ENCODE measurements around the gene A1BG. TPM values are rescaled to one million over a fixed set of nuclear protein-coding genes. Genes with fewer than 3 reads are reported as not detected.
"Not testable (repeated sequence)": the region's sequence is repeated elsewhere in the genome, so short reads cannot be mapped to it uniquely, and the experiment has no call there.

Gene A1BG
- total and polyA plus RNA-seq, 9 donors: 2.4 to 10.8 (median 4.7) TPM

DNA sequence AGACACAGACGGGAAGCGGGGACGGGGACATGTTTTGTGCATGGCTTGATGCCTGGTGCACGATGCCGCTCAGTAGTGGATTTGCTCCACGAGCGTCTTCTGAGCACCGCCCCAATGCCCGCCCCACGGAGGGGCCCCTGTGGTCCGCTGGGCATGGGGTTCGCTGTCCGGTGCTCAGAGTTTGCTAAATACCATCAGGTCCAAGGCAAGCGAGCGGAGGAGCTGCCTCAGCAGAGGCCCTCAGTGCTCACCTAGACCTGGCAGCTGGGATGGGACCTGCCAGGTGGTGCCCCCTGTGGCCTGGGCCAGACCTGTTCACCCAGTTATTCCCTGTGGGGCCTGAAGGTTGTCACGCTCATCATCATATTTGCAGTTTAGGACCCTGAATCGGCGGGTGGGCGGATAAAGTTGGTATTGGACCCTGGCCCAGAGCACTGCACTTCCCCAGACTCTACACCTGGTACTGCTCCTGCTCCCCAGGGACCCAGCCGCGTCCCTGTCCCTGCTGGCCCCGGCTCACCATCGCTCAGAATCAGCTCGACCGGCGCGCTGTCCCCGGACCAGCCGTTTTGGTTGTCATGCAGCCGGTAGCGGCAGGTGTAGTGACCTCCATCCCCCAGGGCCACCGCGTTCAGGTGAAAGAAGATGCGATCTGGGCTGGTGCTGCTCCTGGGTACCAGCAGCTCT, 2.3 kb downstream of the A1BG start:
- DNase-seq: no peak
- Histone ChIP-seq H3K27me3 (ENCODE audit: control insufficient read depth, insufficient read depth, low read length) (peaks cover 54% of the 10 kb centered on the region), H3K4me3 (ENCODE audit: low read length) (no peak overlapping the region), H3K9me3 (replicated peaks; ENCODE audit: control insufficient read depth, low read depth, low read length) (no peaks in the 10 kb centered on the region), H3K4me1 (ENCODE audit: control insufficient read depth, insufficient read depth, low read length) (peaks cover 22% of the 10 kb centered on the region), H3K27ac (ENCODE audit: low read length) (no peak overlapping the region), H3K36me3 (ENCODE audit: control insufficient read depth, insufficient read depth, low read length) (peaks cover 3% of the 10 kb centered on the region)
- WGBS (ENCODE audit: insufficient coverage): 61% methylated on average over 34 of the region's 34 CpGs

GRCh38 chr19:58350001-58350861, 3.1 kb downstream of the A1BG start:
- H3K27ac ChIP-seq (ENCODE audit: low read length): no peak overlapping the region
- 5% methylated on average over 83 of the region's 84 CpGs for WGBS (ENCODE audit: insufficient coverage)
- H3K9me3 ChIP-seq (replicated peaks; ENCODE audit: control insufficient read depth, low read depth, low read length): no peaks in the 10 kb centered on the region
- H3K4me3 ChIP-seq (ENCODE audit: low read length): peak overlapping the region; percentile 5
- H3K4me1 ChIP-seq (ENCODE audit: control insufficient read depth, insufficient read depth, low read length): peaks cover 18% of the 10 kb centered on the region
- H3K36me3 ChIP-seq (ENCODE audit: control insufficient read depth, insufficient read depth, low read length): peaks cover 3% of the 10 kb centered on the region
- DNase-seq: peak; percentile 36
- H3K27me3 ChIP-seq (ENCODE audit: control insufficient read depth, insufficient read depth, low read length): peaks cover 53% of the 10 kb centered on the region

- no peak overlapping the region for H3K4me3 ChIP-seq (ENCODE audit: low read length)
- peaks cover 53% of the 10 kb centered on the region for H3K27me3 ChIP-seq (ENCODE audit: control insufficient read depth, insufficient read depth, low read length)
- H3K27ac ChIP-seq (ENCODE audit: low read length): no peak overlapping the region
- peaks cover 3% of the 10 kb centered on the region for H3K36me3 ChIP-seq (ENCODE audit: control insufficient read depth, insufficient read depth, low read length)
- H3K9me3 ChIP-seq (replicated peaks; ENCODE audit: control insufficient read depth, low read depth, low read length): no peaks in the 10 kb centered on the region
- H3K4me1 ChIP-seq (ENCODE audit: control insufficient read depth, insufficient read depth, low read length): peaks cover 18% of the 10 kb centered on the region
- 27% methylated on average over 7 of the region's 8 CpGs for WGBS (ENCODE audit: insufficient coverage)
- DNase-seq: no peak
Measured at GRCh38 chr19:58349590-58349989, 3.7 kb downstream of the A1BG start.

GRCh38 chr19:58348080-58348479, 5.2 kb downstream of the A1BG start:
- H3K36me3 ChIP-seq (ENCODE audit: control insufficient read depth, insufficient read depth, low read length); H3K9me3 ChIP-seq (replicated peaks; ENCODE audit: control insufficient read depth, low read depth, low read length); DNase-seq; H3K27ac ChIP-seq (ENCODE audit: low read length): not testable (repeated sequence)
- H3K4me3 ChIP-seq (ENCODE audit: low read length): peak overlapping the region; percentile 61
- peaks cover 18% of the 10 kb centered on the region for H3K4me1 ChIP-seq (ENCODE audit: control insufficient read depth, insufficient read depth, low read length)
- peaks cover 53% of the 10 kb centered on the region for H3K27me3 ChIP-seq (ENCODE audit: control insufficient read depth, insufficient read depth, low read length)
- 19% methylated on average over 8 of the region's 12 CpGs for WGBS (ENCODE audit: insufficient coverage)

DNA sequence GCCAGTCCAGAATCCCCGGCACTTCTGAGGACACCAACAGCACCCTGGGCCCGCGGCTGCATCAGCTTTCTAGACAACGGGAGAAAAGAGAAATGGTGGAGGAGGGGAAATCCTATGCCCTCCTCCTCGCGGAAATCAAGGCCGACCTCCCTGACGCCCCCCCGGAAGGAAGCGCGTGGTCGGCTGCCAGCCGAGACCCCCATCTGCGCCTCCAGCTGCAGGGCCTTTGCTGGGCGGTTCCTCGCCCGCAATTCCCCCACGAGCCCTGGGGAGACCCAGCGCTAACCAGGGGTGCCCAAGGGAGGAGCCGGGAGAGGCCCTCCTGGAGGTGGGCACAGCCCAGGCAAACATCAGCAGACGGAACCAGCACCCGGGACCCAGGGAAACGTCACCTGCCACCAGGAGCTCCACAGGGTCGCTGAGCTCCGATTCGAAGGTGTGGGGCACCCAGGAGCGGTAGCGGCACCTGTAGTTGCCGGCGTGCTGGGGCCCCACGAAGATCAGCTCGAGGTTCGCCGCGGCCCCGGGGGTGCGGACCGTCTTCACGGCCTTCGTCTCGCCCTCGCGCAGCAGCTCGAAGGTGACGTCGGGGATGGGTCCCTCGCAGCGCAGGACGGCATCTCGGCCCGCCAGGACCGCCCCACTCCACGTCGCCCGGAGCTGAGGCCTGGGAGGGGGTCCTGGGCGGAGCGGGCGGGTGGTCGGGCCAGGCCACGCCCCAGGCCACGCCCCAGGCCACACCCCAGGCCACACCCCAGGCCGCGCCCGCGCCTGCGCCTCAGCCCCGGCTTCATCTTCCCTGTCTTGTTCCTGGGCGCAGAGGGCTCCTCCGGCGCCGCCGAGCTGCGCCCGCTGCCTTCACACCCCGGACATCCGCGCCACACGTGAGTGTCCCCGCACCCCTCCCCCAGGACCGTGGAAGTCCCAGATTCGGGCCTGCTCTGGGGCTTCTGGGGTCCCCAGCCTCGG, 6.0 kb downstream of the A1BG start:
- H3K9me3 ChIP-seq (replicated peaks; ENCODE audit: control insufficient read depth, low read depth, low read length): no peaks in the 10 kb centered on the region
- H3K27ac ChIP-seq (ENCODE audit: low read length): no peak overlapping the region
- H3K4me3 ChIP-seq (ENCODE audit: low read length): peak overlapping the region; percentile 61
- WGBS (ENCODE audit: insufficient coverage): 2% methylated on average over 75 of the region's 82 CpGs
- peaks cover 18% of the 10 kb centered on the region for H3K4me1 ChIP-seq (ENCODE audit: control insufficient read depth, insufficient read depth, low read length)
- H3K36me3 ChIP-seq (ENCODE audit: control insufficient read depth, insufficient read depth, low read length): no peaks in the 10 kb centered on the region
- DNase-seq: peak; percentile 52
- H3K27me3 ChIP-seq (ENCODE audit: control insufficient read depth, insufficient read depth, low read length): peaks cover 51% of the 10 kb centered on the region

GRCh38 chr19:58345558-58345957, 7.7 kb downstream of the A1BG start:
- H3K27me3 ChIP-seq (ENCODE audit: control insufficient read depth, insufficient read depth, low read length): peaks cover 41% of the 10 kb centered on the region
- H3K4me1 ChIP-seq (ENCODE audit: control insufficient read depth, insufficient read depth, low read length): peaks cover 15% of the 10 kb centered on the region
- no peak overlapping the region for H3K27ac ChIP-seq (ENCODE audit: low read length)
- no peak for DNase-seq
- no peak overlapping the region for H3K4me3 ChIP-seq (ENCODE audit: low read length)
- H3K36me3 ChIP-seq (ENCODE audit: control insufficient read depth, insufficient read depth, low read length): peaks cover 4% of the 10 kb centered on the region
- no CpG with 5 or more reads among the region's 5 CpGs for WGBS (ENCODE audit: insufficient coverage)
- no peaks in the 10 kb centered on the region for H3K9me3 ChIP-seq (replicated peaks; ENCODE audit: control insufficient read depth, low read depth, low read length)

DNA sequence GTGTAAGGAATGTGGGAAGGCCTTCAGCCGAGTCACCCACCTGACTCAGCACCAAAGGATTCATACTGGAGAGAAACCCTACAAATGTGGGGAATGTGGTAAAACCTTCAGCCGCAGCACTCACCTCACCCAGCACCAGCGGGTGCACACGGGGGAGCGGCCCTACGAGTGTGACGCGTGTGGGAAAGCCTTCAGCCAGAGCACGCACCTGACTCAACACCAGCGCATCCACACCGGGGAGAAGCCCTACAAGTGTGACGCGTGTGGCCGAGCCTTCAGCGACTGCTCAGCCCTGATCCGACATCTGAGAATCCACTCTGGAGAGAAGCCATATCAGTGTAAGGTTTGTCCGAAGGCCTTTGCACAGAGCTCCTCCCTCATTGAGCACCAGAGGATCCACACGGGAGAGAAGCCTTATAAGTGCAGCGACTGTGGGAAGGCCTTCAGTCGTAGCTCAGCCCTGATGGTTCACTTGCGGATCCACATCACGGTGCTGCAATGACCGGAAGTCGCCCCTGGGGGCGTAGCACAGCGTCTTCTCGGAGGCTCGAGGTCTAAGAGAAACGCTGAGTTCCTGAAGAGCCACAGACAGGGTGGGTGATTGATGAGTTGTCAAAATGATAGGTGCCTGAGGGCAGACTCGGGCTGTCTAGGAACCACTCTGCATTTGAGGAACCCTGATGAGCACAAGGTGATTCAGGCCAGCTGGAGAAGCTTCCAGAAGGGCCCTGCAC, 14.3 kb downstream of the A1BG start:
- Histone ChIP-seq H3K9me3 (replicated peaks; ENCODE audit: control insufficient read depth, low read depth, low read length) (no peaks in the 10 kb centered on the region), H3K27me3 (ENCODE audit: control insufficient read depth, insufficient read depth, low read length) (no peaks in the 10 kb centered on the region), H3K4me1 (ENCODE audit: control insufficient read depth, insufficient read depth, low read length) (no peaks in the 10 kb centered on the region), H3K36me3 (ENCODE audit: control insufficient read depth, insufficient read depth, low read length) (peaks cover 58% of the 10 kb centered on the region), H3K4me3 (ENCODE audit: low read length) (no peak overlapping the region), H3K27ac (ENCODE audit: low read length) (no peak overlapping the region)
- no peak for DNase-seq
- 74% methylated on average over 21 of the region's 30 CpGs for WGBS (ENCODE audit: insufficient coverage)

GRCh38 chr19:58338336-58338735, 15.0 kb downstream of the A1BG start:
- no peaks in the 10 kb centered on the region for H3K27me3 ChIP-seq (ENCODE audit: control insufficient read depth, insufficient read depth, low read length)
- H3K9me3 ChIP-seq (replicated peaks; ENCODE audit: control insufficient read depth, low read depth, low read length): no peaks in the 10 kb centered on the region
- H3K27ac ChIP-seq (ENCODE audit: low read length): no peak overlapping the region
- no peak for DNase-seq
- H3K4me1 ChIP-seq (ENCODE audit: control insufficient read depth, insufficient read depth, low read length): no peaks in the 10 kb centered on the region
- H3K36me3 ChIP-seq (ENCODE audit: control insufficient read depth, insufficient read depth, low read length): peaks cover 58% of the 10 kb centered on the region
- 100% methylated on average over 4 of the region's 11 CpGs for WGBS (ENCODE audit: insufficient coverage)
- no peak overlapping the region for H3K4me3 ChIP-seq (ENCODE audit: low read length)

DNA sequence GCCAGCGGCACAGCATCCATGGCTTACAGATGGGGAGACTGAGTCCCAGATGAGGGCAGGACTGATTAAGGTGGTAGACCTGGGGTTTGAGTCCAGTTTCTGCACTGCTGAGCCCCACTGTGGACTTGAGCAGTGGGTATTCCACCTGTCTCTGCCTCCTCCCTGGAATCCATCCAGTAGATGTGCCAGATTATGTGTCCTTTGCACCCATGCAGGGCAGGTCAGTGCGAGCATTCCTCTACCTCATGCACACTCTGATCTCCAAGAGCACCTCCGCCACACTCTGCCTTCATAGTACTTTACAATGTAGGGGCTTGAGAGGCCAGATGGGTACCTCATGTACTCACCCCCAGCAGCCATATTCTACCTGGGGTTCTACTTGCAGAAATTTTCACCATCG, 16.5 kb downstream of the A1BG start:
- DNase-seq: no peak
- no peak overlapping the region for H3K4me3 ChIP-seq (ENCODE audit: low read length)
- H3K36me3 ChIP-seq (ENCODE audit: control insufficient read depth, insufficient read depth, low read length): peaks cover 58% of the 10 kb centered on the region
- no peak overlapping the region for H3K27ac ChIP-seq (ENCODE audit: low read length)
- no peaks in the 10 kb centered on the region for H3K4me1 ChIP-seq (ENCODE audit: control insufficient read depth, insufficient read depth, low read length)
- WGBS (ENCODE audit: insufficient coverage): 100% methylated on average over 1 of the region's 4 CpGs
- H3K9me3 ChIP-seq (replicated peaks; ENCODE audit: control insufficient read depth, low read depth, low read length): no peaks in the 10 kb centered on the region
- no peaks in the 10 kb centered on the region for H3K27me3 ChIP-seq (ENCODE audit: control insufficient read depth, insufficient read depth, low read length)
